Inferior parietal cortex (tissue), 1 donor: ENCODE results near the gene MECR.

ENCODE experiments used
- DNase-seq: peaks from one replicate; pipeline ENCODE4 v3.0.0-alpha.2; 2016; ENCODE audit errors: extremely low spot score

The MECR gene

GRCh38 chr1:29202053-29202452, 28.7 kb downstream of the MECR start:
- DNase-seq, result no peak

- DNase-seq, result no peak
Measured at GRCh38 chr1:29201595-29202051, 29.1 kb downstream of the MECR start.

GRCh38 chr1:29200906-29201594, 29.7 kb downstream of the MECR start:
- no peak for DNase-seq

- DNase-seq, result no peak
Measured at GRCh38 chr1:29197993-29198392, 32.7 kb downstream of the MECR start.

- no peak for DNase-seq
Measured at GRCh38 chr1:29197590-29197924, 33.2 kb downstream of the MECR start.

- DNase-seq, result no peak
Measured at GRCh38 chr1:29196863-29197589, 33.7 kb downstream of the MECR start.

GRCh38 chr1:29195881-29196291, 34.8 kb downstream of the MECR start:
- no peak for DNase-seq

- no peak for DNase-seq
Measured at GRCh38 chr1:29193879-29194455, 36.8 kb downstream of the MECR start.

GRCh38 chr1:29190718-29191117, 40.0 kb downstream of the MECR start:
- no peak for DNase-seq

GRCh38 chr1:29186707-29187106, 44.0 kb downstream of the MECR start:
- no peak for DNase-seq

GRCh38 chr1:29186252-29186651, 44.5 kb downstream of the MECR start:
- DNase-seq, result no peak

- DNase-seq, result no peak
Measured at GRCh38 chr1:29183287-29183686, 47.4 kb downstream of the MECR start.

GRCh38 chr1:29181413-29182225, 49.1 kb downstream of the MECR start, which contains the start of gene SRSF4:
SRSF4 (minus strand) TSS chr1:29181900; CDS start chr1:29181752, 148 bp downstream.
- peak; percentile 97 for DNase-seq

GRCh38 chr1:29180497-29181412, 50.0 kb downstream of the MECR start:
- DNase-seq, result no peak

GRCh38 chr1:29179641-29180184, 51.0 kb downstream of the MECR start:
- no peak for DNase-seq

GRCh38 chr1:29177022-29177705, 53.6 kb downstream of the MECR start:
- no peak for DNase-seq

- no peak for DNase-seq
Measured at GRCh38 chr1:29176576-29176975, 54.2 kb downstream of the MECR start.

- no peak for DNase-seq
Measured at GRCh38 chr1:29172415-29172939, 58.3 kb downstream of the MECR start.

GRCh38 chr1:29171521-29171920, 59.2 kb downstream of the MECR start:
- DNase-seq, result no peak

- no peak for DNase-seq
Measured at GRCh38 chr1:29171089-29171488, 59.6 kb downstream of the MECR start.
